HG03159 (cell line): ENCODE results near the gene JARID2.

Experiments
- ATAC-seq: cut with Tn5 transposase; IDR thresholded peaks from one replicate; pipeline ENCODE4 v1.9.1; 2021; ENCODE audit warnings: mild to moderate bottlenecking, moderate library complexity; ENCODE audit not compliant: unreplicated experiment

The JARID2 gene

DNA sequence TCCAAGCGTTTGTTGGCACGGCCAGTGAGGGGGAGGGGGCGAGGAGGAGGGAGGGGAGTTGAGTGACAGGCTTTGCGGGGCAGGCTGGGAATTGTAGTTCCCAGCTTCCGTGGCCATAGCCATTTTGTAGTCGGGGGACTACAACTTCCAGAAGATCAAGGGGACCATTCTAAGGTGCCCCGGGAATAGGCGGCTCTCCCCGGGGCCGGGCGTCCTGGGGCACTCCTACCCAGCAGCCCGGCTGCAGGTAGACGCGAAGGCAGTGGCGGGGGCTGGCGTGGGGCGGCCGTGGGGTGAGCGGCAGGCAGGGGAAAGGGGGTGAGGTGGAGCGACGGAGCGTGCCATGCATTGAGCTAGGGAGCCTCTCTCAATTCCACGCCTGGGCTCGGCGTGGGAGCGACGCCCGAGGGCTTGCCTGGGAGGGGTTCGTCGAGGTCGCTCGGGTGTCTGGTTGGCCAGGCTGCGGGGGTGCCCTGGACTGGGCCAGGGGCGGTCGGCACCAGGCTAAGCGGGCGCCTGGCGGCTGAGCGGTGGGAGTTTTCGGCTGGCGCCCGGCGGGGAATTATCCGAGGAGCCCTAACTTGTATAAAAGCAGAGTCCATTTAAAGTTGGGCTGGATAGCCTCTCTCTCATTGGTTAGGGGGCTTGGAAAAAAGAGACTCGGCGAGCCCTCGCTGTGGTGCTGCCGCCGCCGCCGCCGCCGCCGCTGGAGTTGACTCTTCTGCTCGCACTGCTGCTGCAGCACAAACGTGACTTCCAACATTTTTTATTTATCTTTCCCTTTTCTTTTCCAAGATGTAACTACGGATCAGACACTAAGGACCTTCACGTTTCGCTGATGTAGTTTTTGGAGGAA lies at the start of gene JARID2:
Gene JARID2 (plus strand): TSS at position 709 of the 856 bp plus-strand sequence. CDS start 471 bp downstream, outside the sequence.
- peak; percentile 49 for ATAC-seq

DNA sequence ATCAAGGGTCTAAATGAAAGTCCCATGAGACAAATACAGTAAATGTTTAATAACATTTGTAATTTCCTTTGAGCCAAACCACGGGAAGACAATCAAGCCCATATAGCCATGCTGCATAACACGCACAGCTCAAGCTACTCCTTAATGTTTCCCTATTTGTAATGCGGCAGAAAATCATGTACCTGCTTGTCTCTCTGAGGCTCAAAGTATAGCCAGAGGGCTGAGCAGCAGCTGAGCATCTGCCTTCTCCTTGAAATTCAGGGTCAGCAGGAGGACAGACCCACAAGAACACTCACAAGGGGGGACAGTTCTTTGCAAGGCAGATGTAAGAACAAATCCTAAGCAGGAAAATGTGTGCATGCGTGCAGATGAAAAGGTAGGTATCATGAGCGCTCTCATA lies 45.8 kb upstream of the JARID2 start:
- no peak for ATAC-seq

DNA sequence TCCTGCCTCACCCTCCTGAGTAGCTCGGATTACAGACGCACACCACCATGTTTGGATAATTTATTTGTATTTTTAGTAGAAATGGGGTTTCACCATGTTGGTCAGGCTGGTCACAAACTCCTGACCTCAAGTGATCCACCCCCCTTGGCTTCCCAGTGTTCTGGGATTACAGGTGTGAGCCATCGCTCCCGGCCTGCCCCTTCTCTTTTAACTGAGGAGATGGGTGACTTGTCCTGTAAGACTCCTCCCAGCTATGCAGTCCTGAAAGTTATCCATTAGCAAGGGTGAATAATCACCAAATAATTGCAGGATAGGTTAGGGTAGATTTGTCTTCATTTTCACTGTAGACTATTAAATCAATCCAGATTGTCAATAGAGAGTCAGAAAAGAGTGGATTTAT lies 40.5 kb upstream of the JARID2 start:
- no peak for ATAC-seq

DNA sequence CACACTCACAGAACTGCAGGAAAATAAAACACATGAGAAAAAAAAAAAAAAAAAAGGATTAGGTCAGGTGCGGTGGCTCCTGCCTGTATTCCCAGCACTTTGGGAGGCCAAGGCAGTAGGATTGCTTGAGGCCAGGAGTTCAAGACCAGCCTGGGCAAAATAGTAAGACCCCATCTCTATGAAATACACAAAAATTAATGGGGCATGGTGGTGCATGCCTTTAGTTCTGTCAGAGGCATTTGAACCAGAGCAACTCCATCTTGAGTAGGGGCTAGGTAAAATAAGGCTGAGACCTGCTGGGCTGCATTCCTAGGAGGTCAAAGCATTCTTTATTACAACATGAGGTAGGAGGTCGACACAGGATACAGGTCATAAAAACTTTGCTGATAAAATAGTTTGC lies 39.0 kb upstream of the JARID2 start:
- no peak for ATAC-seq

DNA sequence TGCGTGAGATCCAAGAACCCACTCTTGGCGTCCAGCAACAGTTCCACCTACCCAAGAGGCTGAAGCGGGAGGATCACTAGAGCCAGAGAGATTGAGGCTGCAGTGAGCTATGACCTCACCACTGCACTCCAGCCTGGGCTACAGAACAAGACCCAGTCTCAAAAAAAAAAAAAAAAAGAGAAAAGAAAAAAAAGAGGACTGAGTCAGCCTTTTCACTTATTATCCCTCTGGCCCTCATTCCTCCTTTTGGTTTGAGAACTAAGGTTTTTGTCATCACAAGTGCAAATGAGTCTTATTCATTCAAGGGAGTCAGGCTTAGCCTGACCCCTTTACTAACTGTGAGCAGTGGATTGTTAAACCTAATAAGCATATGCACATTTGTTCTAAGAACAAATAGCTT lies 37.9 kb upstream of the JARID2 start:
- ATAC-seq, result no peak

DNA sequence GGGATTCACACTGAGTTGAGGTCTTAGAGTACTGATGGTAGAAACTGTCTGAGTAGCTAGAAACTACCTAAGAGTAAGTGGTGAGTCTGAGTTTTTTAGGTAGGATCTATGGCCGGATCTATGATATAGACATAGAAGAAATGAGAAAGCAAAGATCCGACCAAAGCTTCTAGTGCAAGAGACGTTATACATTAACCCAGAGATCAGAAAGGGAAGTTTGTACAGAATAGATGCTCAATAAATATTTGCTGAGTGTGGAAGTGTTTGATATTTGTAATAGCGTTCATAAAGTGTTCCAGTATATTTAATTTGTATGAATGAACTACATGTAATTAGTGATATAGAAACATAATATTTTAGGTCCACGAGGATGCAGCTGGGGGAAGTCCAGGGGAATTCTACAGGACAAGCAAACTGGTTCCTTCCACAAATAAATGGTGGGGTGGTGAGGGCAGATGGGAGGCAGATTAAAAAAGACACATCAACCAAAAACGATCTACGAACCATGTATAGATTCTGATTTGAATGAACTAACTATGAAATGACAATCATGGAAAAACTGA lies 31.9 kb upstream of the JARID2 start:
- no peak for ATAC-seq

DNA sequence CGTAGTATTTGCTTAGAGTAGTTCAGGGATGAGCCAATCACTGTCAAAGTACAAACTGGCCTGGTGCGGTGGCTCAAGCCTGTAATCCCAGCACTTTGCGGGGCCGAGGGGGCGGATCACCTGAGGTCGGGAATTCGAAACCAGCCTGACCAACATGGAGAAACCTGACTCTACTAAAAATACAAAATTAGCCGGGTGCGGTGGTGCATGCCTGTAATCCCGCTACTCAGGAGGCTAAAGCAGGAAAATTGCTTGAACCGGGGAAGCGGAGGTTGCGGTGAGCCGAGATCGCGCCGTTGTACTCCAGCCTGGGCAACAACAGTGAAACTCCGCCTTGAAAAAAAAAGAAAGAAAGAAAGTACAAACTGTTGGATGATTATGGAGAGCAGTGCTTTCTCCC lies 27.5 kb upstream of the JARID2 start:
- no peak for ATAC-seq

DNA sequence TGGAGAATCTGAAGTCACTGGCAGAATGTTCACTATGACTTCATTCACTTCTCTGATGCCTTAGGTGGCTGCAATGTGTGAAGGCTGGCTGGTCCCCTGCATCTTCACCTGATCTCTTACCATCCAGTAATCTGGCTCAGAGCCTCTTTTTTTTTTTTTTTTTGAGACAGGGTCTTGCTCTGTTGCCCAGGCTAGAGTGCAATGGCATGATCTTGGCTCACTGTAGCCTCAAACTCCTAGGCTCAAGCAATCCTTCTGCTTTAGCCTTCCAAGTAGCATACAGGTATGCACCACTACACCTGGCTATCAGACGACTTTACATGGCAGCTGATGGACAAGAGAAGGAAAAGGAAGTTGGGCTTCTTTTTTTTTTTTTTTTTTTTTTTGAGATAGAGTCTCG lies 25.8 kb upstream of the JARID2 start:
- ATAC-seq, result no peak

DNA sequence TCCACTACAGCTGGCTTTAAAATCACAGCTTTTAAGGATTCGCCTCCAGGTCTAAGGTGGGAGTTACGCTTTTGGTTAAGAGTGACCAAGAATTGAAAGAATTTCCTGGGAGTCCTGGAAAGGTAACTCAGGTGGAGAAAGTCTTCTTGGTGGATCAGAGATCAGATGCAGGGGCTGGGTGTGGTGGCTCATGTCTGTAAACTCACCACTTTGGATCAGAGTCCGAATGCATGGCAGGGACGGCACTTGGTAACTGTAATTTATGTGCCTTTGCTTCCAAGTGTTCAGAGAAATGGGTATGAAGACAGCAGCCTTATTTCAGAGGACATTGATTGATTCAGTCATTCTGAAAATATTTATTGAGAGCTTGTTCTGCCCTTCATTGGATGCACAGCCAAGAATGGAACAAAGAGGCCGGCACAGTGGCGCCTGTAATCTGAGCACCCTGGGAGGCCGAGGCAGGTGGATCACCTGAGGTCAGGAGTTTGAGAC lies 18.0 kb upstream of the JARID2 start:
- no peak for ATAC-seq

DNA sequence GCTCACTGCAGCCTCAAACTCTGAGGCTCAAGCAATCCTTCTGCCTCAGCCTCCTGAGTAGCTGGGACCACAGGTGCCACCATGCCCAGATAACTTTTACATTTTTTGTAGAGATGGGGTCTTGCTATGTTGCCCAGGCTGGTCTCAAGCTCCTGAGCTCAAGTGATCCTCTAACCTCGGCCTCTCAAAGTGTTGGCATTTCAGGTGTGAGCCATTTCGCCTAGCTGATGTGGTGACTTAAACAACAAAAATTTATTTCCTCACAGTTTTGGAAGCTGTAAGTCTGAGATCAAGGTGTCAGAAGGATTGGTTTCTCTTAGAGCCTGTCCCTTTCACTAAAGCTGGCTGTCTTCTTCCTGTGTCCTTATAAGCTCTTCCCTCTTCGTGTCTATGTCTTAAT lies 15.0 kb upstream of the JARID2 start:
- no peak for ATAC-seq

DNA sequence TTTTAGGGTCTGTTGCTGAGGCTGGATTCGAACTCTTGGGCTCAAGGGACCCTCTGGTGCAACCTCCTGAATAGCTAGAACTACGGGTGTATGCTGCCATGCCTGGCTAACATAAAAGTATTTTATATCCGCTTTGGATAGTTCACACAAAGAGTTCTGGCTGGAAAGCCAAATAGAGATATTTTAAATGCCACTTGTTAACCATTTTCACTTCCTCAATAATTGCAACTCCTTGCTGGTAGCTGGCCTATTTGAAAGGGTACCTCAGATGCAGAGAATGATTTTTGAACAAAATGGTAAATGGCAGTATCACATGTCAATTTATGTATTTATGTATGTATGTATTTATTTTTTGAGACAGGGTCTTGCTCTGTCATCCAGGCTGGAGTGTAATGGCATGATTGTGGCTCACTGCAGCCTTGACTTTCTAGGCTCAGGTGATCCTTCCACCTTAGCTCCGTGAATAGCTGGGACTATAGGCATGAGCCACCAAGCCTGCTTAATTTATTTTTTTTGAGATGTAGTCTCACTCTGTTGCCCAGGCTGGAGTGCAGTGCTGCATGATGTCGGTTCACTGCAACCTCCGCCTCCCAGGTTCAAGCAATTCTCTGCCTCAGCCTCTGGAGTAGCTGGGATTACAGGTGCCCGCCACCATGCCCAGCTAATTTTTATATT lies 12.9 kb upstream of the JARID2 start:
- no peak for ATAC-seq

DNA sequence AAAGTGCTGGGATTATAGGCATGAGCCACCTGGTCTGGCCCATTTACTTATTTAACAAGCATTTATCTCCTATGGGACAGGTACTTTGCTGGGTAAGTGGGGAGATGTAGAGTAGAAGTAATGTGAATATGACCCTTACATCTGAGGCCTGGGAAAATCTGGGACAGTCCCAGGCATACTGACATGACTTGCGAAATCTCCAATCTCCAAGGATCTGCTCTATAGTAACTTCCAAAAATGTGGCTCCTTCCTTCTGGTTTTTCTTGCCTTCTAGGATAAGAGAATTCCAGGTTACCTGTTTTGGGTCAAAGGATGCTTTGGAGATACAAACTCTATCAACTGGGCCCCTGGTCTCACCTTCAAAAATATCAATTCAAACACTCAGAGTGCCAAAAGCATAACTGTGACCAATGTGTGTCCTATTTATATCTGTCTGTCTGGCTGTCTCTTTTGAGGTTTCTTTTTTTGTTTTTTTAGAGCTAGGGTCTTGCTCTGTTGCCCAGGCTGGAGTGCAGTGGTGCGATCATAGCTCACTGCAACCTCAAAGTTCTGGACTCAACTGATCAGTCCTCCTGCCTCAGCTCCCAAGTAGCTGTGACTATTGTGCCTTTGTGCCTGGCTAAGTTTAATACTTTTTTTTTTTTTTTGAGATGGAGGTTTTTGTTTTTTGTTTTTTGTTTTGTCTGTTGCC lies 11.7 kb upstream of the JARID2 start:
- no peak for ATAC-seq

DNA sequence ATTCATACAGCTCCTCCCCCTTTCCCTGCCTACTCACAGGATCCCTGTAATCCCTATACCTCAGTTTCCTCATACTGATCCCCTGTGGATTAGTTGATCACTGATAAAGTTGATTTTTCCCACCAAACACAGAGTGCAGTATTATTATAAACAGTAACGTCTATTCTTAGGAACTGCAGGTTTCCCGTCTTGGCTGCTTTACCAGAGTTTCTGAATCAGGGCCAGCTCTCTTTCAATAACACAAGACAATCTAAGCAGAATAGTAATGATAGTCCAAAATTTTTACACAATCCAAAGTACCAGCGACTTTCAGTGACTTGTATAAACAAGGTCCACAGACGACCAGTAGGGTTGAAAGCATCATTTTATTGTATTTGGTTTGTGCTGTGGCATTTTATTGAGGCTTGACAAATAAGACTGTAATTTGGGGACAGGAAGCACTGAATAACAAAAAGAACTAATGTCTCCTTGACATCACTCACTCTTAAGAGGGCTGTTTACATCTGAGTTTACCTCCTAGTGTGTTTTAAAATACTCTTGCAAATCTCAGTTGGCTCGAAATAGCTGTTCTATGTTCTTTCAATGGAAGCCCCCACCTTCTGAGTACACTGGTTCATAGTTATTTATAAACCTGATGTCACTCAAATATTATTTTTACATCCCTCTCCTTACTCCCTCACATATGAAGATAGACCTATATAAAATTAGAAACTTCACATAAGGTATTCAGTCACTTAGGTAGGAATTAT lies 6.1 kb upstream of the JARID2 start:
- no peak for ATAC-seq

DNA sequence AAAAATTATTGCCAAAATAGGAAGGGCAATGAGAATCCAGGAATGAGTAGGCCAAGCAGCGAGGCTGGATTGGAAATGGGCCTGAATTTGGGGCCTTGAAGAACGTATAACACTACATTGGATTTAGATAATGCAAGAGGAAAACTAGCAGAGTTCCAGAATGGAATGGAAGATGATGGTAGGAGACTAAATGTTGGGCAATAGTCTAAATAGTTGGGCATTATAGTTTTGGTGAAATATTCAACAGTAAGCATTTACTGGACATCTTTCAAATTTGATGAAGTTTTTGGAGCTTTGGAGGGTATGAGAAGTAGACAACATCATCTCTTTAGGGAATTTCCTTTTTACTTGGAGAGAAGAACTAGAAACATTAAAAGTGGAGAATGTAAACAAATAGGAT lies 3.4 kb upstream of the JARID2 start:
- ATAC-seq, result no peak

DNA sequence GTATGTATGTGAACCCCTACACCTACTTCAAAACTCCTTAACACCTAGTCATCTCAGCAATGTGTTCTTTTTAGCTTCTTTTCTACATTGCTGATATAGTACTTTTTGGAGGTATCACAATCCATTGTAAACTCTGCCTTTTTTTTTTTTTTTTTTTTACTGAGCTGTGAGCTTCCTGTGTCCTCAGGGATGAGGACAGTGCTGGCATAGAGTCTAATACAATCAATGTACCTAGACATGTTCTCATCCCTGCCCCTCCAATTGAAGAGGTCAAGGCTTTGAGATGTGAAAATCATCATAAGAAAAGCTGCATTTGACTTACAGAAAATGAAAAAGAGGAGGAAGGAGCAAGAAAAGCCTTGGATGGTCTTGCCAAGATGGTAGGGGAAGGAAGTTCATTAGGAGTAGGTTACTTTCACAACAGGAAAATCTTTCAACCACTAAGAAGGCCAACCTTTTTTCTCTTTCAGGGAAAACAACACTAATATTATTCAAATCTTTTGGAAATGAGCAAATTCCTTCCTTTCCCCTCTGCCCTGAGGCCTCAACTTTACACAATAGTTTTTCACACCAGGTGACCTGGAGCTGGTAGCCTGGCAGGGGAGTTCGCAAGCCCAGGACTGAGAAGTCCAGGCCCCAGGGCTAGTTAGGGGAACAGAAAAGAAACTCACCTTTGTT lies 2.8 kb upstream of the JARID2 start:
- no peak for ATAC-seq

DNA sequence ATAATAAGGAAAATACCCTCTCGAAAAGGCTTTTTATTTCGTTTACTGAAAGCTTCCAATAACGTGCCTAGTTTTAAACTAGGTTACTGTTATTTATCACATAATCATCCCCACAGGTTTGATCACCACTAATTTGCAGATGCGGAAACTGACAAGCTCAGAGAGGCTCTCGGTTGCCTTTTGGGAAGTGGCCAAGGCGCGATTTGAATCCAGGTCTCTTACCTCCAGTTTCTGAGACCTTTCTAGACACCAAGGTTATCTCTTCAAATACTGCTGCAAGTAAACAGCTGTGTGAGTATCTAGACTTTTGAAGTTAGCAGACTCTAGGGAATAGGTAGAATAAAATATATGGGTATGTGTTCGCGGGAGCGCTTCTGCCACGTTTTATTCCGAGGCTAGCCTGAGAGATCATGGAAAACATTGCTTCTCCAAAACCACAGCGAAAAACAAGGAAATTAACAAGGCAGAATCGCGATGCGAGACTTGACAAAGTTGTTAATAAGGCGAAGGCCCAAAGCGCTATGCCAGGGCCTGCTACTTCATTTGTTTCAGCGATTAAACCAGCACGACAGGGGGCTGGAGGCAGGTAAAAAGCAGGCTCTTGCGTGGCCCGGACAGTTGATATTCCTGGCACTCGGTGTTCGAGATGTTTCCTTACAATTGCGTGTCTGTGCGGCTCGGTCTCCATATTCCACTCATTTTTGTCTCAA lies 1.8 kb upstream of the JARID2 start:
- no peak for ATAC-seq

DNA sequence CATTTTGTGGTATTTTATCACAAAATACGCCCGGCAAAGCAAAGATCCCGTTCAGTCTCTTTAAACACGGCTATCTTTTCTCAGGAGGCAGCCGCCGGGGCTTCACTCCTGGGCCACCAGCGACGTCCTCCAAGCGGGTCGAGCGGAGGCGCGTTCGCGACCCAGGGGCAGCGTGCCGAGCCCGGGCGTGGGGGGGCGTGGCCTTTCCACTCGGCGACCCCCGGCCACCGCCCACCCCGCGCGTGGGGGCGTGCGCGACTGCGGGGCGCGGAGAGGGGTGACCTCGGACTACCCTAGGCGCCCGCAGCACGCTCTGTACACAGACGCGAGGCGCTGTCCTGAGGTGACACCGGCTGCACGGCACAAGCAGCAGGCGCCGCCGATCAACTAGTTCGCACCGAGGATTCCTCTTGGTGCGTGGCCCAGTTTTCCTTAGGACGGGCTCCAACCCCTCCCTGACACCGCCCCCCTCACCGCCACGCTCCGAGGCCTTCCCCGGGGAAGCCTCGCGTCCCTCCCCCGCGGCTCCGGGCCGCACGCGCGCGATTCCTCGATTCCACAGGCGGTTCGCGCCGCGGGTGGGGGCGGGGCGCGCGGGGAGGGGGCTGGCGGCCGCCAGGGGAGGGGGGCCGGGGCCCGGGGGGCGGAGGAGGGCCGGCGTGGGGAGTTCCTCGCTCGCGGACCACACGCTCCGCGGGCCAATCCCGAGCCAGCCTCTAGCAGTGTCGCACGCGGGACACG lies 1.1 kb upstream of the JARID2 start:
- peak; percentile 27 for ATAC-seq

DNA sequence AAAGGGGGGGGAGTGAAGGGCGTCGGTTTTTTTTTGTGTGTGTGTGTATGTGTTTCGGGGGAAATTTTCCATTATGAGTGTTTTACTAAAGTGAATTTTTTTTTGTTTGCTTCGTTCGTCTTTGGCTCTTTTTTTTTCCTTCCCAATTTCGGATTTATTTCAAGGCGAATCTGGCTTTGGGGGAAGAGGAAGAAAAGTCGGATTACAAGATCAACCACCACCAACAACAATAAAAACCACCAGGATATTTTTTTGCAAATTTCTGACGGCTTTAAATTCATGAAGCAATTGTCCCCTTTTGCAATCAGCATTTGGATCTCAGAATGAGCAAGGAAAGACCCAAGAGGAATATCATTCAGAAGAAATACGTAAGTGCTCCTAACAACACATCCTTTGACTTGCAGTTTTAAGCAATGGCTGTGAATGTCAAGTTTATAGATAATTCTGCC lies 372 bp downstream of the JARID2 start:
- no peak for ATAC-seq
